Midbrain (tissue), 1 donor: ENCODE data around the gene DDX42.
"Not testable (repeated sequence)": the region's sequence is repeated elsewhere in the genome, so short reads cannot be mapped to it uniquely, and the experiment has no call there.

Experiments used
- DNase-seq: peaks from one replicate; lab custom pipeline; 2025; lab: John Stamatoyannopoulos, UW

DDX42 gene

DNA sequence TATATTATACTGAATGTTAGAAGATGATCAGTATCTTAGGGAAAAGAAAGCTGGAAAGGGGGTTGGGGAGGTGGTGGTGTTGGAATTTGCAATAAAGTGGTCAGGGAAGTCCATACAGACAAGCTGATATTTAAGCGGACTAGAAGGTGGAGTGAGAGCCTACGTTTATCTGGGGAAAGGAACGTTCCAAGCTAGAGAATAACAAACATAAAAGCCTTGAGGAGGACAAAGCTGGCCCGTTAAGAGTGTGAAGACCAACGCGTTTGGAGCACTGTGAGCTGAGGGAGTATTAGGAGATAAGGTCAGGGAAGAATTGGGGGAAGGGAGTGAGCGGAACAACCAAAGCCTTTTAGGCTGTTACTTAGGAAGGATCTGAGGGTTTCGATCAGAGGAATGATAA lies 1.4 kb downstream of the DDX42 start:
- DNase-seq = no peak

GRCh38 chr17:63780507-63780906 lies 6.5 kb downstream of the DDX42 start:
- DNase-seq = no peak

DNA sequence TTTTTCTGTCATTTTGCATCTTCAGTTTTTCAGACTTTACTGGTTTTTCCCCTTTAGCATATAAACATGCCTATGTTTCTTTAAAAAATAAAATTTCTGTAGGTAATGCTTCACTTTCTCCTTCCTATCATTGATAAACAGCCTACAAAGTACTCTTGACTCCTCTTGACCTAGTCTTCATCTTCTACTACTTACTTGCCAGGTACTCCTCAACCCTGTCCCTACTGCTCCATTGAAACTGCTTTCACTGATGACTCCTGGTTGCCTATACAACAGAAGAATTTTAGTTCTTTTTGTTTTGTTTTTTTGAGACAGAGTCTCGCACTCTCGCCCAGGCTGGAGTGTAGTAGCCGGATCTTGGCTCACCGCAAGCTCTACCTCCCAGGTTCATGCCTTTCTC lies 7.0 kb downstream of the DDX42 start:
- no peak for DNase-seq

DNA sequence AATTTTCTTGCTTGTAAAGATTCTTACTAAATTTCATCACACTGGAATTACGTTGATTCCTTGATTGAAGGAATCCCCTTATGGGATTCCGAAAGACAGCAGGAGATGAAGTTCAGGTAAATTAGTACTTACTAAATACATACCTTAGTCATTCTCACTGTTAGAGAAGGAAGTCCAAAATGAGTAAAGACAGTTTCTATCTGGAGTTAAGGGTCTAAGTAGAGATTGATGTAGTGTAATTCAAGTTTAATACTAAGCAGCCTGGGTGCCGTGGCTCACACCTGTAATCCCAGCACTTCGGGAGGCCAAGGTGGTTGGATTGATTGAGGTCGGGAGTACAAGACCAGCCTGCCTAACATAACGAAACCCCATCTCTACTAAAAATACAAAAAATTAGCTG lies 9.6 kb downstream of the DDX42 start:
- no peak for DNase-seq

GRCh38 chr17:63785556-63785955 lies 11.6 kb downstream of the DDX42 start:
- no peak for DNase-seq

DNA sequence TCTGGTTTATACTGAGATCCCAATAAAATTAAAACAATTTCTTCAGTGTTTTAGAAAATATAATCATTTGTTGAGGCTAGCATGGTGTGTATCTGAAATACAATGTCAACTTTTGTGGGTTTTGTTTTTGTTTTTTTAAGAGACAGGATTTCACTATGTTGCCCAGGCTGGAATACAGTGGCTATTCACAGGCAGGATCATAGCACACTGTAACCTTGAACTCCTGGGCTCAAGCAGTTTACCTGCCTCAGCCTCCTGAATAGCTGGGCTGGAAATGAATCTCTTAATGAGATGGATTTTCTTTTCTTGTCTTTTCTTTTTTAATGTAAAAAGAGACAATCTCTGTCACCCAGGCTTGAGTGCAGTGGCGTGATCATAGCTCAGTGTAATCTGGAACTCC lies 12.1 kb downstream of the DDX42 start:
- DNase-seq = no peak

GRCh38 chr17:63786971-63787711 lies 13.2 kb downstream of the DDX42 start:
- no peak for DNase-seq

- no peak for DNase-seq
Measured at GRCh38 chr17:63790057-63790456, 16.1 kb downstream of the DDX42 start.

- DNase-seq = no peak
Measured at GRCh38 chr17:63792055-63792729, 18.2 kb downstream of the DDX42 start.

DNA sequence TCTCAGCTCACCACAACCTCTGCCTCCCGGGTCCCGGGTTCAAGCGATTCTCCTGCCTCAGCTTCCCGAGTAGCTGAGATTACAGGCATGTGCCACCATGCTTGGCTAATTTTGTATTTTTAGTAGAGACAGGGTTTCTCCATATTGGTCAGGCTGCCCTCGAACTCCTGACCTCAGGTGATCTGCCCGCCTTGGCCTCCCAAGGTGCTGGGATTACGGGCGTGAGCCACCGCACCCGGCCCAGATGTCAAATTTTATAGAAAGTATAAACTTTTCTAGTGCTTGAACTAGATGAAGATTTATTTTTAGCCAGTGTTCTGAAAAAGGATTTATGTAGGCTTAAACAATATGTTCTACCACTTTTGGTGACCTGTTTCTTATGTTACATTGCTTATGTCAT lies 22.4 kb downstream of the DDX42 start:
- not testable (repeated sequence) for DNase-seq

- no peak for DNase-seq
Measured at GRCh38 chr17:63798572-63799106, 24.7 kb downstream of the DDX42 start.

DNA sequence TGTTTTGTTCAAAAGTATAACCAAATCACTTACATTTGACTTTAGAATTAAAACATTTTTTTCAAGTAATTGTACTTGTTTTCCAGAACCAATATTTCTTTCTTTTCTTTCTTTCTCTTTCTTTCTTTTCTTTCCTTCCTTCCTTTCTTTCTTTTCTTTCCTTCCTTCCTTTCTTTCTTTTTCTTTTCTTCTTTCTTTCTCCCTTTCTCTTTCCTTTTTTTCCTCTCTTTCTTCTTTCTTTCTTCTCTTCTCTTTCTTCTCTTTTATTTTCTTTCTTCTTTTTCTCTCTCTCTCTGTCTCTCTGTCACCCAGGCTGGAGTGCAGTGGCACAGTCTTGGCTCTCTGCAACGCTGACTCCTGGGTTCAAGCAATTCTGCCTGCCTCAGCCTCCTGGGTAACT lies 26.8 kb downstream of the DDX42 start:
- no peak for DNase-seq

DNA sequence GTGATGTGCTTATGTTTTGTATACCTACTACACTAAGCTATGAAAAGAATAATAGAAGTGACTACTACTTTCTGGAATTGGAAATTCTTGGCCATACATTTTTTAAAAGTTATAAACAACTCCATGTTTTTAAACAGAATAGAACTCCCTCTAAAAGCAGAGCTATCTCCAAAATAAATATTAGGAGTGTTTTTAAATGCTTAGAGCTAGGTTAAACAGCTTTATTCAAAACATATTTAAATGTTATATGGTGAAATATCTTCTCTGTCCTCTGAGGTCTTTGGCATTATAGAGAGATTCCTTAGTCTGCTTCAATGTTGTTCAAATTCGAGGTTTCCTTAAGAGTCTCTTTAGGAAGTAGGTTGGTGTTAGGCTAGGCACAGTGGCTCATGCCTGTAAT lies 30.4 kb downstream of the DDX42 start:
- DNase-seq = no peak

- DNase-seq = no peak
Measured at GRCh38 chr17:63805591-63805990, 31.6 kb downstream of the DDX42 start.

GRCh38 chr17:63809970-63810369 lies 36.0 kb downstream of the DDX42 start:
- DNase-seq = no peak

GRCh38 chr17:63816123-63816522 lies 42.2 kb downstream of the DDX42 start:
- no peak for DNase-seq

DNA sequence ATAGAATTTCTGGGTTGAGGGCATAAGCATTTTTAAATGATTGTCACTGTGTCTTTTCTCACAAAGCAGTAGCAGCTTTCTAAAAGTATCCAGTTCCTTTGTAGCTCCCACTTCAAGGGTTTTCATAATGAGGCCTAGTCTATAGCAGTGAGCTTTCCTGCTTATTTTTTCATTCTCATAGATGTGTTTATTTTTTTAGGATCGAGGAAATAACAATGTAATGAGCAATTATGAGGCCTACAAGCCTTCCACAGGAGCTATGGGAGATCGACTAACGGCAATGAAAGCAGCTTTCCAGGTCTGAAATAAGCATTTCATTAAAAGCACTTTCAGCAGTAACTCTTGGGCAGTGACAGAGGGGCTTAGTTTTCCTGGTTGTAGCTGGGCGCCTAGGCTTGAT lies 42.7 kb downstream of the DDX42 start:
- DNase-seq = no peak

DNA sequence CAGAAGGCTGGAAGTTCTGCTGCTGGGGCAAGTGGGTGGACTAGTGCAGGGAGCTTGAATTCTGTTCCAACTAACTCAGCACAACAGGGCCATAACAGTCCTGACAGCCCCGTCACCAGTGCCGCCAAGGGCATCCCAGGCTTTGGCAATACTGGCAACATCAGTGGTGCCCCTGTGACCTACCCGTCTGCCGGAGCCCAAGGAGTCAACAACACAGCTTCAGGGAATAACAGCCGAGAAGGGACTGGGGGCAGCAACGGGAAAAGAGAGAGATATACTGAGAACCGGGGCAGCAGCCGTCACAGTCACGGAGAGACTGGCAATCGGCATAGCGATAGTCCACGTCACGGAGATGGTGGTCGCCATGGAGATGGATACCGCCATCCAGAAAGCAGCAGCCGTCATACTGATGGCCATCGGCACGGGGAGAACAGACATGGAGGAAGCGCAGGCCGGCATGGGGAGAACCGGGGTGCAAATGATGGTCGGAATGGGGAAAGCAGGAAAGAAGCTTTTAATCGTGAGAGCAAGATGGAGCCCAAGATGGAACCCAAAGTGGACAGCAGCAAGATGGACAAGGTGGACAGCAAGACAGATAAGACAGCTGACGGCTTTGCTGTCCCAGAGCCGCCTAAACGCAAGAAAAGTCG lies 43.9 kb downstream of the DDX42 start:
- DNase-seq = no peak

GRCh38 chr17:63819131-63819530 lies 45.2 kb downstream of the DDX42 start:
- no peak for DNase-seq

GRCh38 chr17:63819585-63820537 lies 45.9 kb downstream of the DDX42 start:
- no peak for DNase-seq

- no peak for DNase-seq
Measured at GRCh38 chr17:63820963-63821561, 47.1 kb downstream of the DDX42 start.
